CD4-positive, alpha-beta T cell treated with Interleukin-2 at 100 ng/mL for 4 hours (primary cell): ENCODE measurements around the gene LENEP.

Source experiments
- DNase-seq: peaks from one replicate; pipeline ENCODE4 v3.0.0-alpha.2; 2020; ENCODE audit warnings: low spot score

The LENEP gene

DNA sequence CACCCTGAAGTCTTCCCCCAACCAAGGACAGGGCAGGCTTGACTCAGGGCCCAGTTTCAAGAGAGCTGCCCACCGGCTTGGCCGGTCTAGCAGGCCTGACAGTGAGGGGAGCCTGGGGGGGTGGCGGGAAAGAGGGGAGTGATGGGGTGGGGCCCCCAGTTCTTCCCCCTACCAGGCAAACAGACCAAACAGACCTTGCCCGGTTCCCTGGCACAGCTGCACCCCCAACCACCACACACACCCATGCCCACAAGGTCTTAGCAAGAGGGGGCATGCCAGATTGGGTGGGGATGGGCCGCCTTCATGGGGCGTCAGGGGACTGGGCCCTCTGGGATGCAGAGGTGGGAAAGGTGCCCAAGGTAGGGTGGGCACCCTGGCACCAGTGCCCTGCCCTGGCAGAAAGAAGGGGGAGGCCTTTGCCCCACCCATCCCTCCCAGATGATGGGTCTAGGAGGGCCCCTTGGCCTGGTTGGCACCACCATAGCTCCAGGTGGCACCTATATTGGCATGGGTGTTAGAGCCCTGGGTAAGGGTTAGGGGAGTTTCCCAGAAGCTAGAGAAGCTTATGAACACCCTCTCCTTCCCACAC lies 18.1 kb downstream of the LENEP start:
- DNase-seq: no peak

DNA sequence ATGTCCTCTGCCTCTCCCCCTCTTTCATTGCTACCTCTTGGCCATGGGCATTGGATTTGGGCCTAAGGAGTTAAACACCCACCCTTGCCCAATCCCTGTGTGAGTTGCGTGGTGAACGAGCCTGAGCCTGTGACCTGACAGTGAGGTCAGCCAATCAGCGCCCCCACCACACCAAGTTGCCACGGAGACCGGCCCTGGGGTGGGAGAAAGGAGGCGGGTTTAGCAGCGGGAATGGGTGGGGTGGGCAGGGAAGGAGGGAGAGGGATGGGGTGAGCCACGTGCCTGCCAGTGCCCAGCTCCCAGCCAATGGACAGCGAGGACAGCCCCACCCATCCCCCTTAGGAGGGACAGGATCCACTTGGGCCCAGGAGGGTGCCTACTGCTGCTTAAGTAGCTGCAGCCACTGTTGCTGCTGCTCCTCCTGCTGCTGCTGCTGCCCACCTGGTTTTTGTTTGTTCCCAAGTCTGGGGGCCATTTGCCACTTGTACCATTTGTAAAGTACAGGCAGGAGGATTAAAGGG lies 18.7 kb downstream of the LENEP start:
- peak; percentile 37 for DNase-seq

DNA sequence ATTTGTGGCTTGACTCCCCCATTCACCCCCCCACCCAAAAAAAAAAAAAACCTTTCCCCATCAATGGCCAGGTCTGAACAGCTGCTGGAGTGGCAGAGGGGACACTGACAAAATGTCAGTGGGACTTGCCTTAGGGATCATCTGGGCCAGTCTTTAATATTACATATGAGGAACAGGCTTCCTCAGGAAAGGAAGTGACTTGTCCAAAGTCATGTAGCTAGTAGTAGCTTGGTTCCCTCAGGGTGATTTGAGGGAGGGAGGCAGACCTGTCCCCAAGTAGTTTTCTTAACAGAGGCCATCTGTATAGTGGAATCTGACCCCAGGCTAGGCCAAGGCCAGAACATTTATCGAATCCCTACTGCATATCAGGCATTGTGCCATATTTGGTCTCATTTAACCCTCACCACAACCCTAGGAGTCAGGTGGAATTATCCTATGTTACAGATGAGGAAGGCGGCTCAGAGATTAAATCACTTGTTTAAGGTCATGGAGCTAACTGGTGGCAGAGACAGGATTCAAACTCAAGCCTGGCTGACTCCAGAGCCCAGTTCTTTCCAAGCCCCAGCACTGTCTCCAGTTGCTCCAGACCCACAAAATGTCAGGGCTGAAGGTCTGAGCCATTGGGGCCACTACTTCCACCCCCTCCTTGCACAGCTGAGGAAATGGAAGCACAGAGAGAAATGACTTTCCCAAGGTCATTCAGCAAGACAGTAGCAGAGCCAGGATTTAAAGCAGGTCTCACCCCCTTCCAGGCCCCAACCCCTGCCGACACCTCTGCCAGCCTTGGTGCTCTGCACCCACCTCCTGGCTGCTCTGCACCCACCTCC lies 19.6 kb downstream of the LENEP start:
- no peak for DNase-seq

DNA sequence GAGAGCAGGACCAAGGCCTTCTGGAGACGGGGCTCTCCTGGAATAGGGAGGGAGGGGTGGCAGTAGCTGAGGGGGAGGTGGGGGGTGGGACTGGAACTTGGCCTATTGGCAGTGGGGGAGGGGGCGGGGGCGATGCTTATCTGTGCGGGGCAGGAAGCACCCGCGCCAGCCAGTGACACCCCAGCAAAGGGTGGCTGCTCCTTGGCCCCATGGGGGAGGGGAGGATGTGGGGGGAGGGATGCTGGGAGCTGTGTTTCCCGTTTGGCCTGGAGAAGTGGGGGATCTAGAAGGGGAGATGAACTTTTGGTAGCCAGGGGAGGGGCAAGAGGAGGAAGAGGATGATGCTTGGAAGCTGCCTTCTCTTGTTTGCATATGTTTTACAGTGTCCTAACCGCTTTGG lies 20.2 kb downstream of the LENEP start:
- peak; percentile 30 for DNase-seq

DNA sequence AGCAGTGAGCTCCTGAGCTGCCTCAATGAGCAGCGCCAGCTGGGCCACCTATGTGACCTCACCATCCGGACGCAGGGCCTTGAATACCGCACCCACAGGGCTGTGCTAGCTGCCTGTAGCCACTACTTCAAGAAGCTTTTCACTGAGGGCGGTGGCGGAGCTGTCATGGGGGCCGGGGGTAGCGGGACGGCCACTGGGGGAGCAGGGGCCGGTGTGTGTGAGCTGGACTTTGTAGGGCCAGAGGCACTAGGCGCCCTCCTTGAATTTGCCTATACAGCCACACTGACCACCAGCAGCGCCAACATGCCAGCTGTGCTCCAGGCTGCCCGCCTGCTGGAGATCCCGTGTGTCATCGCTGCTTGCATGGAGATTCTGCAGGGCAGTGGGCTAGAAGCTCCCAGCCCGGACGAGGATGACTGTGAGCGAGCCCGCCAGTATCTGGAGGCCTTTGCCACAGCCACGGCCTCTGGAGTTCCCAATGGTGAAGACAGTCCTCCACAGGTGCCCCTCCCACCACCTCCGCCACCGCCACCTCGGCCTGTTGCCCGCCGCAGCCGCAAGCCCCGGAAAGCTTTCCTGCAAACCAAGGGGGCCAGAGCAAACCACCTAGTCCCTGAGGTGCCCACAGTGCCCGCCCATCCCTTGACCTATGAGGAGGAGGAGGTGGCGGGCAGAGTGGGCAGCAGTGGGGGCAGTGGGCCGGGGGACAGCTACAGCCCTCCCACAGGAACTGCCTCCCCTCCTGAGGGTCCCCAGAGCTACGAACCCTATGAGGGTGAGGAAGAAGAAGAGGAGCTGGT lies 21.5 kb downstream of the LENEP start:
- DNase-seq: no peak

DNA sequence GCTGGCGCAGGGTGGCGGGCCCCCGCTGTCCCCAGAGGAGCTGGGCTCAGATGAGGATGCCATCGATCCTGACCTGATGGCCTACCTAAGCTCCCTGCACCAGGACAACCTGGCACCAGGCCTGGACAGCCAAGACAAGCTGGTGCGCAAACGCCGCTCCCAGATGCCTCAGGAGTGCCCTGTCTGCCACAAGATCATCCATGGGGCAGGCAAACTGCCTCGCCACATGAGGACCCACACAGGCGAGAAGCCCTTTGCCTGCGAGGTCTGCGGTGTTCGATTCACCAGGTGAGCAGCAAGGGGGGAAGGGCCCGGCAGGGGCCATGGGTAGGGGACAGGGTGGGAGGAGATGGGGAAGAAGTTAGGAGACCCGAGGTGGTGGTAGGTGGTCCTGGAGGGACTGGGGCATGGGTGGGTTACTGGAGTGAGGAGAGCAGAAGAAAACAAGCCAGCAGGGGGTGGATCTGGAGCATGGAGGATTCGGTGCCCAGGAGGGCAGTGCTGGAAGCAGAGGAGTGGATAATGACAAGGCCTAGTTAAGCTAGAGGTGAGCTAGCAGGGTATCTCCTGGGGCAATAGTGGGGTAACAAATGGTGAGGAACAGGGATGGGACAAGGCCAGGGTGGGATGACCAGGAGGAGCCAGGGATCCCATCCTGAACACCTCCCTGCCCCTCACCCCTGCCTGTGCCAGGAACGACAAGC lies 22.3 kb downstream of the LENEP start:
- DNase-seq: no peak

DNA sequence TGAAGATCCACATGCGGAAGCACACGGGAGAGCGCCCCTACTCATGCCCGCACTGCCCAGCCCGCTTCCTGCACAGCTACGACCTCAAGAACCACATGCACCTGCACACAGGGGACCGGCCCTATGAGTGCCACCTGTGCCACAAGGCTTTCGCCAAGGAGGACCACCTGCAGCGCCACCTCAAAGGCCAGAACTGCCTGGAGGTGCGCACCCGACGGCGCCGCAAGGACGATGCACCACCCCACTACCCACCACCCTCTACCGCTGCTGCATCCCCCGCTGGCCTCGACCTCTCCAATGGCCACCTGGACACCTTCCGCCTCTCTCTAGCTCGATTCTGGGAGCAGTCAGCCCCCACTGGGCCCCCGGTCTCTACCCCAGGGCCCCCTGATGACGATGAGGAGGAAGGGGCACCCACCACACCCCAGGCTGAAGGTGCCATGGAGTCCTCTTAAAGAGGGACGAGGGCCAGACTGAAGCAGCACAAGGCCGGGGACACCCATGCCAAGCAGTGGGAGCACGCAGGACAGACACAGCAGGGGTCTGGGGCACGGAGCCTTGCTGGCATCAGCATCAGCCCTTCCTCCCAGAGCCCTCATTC lies 22.9 kb downstream of the LENEP start:
- DNase-seq: no peak

DNA sequence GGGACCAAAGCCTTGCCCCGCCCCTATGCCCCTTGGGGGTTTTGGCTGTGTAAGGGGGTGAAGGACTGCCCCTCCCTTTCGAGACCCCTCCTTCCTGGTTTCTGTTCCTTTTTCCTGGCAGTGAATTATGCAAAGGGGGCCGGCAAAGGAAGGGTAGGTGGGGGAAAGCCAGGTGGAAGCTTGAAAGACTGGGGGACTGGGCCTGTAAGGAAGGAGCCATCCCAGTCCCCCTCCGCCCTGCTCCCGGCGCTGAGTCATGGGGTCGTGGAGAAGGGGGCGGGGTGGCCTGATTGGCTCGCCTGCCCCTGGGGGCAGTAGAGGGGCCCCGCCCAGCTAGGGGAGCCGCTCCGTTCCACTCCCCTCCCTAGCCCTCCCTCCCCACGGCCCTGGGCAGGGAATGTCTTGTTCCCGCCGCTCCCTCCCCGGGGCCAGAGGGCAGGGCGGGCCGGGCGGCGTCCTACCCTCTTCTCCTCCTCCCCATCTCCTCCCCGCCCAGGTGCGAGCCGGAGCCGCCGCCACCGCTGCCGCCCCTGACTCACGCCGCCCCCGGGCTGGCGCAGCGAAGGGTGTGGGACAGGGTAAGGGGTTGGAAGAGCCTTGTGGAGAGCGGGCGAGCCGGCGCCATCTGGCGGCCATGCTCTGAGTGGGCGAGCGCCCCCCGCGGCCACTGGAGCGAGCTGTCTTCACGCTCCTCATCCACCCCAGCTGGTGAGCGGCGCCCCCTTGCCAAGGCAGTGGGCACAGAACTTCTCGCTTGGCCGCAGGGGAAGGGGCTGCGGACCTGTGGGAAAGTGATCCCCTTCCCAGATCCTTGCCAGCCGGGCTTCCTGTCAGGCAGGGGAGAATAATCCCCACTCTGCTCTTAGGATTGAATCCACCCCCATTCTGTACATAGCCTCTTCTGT lies 23.9 kb downstream of the LENEP start:
- DNase-seq: peak; percentile 92

DNA sequence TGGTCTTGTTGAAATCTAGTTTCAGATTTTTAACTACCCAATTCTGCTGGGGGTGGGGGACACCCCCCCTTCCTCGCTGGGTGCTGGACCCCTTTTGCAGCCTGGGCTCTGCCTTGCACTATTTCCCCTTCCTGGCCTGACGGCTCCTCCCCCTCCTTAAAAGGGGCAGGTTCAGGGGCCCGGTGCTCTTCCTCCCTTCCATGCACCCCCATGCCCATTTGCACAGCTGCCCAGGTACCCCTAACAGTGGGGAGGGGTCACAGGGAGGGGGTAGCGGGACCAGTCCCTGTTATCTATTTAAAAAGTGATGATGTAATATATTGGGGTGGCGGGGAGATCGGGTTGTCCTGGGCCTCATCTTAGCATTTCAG lies 24.5 kb downstream of the LENEP start:
- DNase-seq: no peak

DNA sequence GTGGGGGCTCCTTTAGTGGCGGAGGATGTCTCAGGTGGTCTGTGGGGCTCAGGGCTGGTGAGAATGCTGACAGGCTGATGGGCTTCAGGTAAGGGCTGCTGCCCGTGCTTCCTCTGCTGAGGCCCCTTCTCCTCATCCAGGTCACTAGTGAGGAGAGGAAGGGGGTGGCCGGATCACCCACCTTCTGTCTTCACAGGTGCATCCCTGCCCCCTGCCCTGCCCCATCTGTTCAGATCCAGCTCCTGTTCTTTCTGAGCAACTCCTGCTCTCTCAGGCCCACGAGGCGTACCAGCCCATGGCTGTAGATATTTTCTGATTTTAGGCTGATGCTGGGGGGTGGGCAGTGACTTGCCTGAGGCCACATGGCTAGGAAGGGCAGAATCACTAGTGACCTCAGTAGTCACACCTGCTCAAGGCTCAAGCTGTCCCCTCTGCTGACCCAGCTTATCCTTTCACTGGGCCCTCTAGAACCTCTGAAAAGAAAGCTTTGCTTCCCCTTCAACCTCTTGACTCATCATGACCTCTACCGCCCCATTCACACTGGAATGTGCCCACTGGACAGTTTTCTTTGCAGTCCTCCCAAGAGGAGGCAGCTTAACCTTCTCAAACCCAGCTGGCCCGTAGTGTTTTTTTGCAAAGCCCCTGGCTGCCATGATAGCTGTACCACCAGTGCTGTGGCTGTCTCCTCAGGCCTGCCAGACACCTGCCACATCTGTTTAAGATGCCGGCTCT lies 25.4 kb downstream of the LENEP start:
- DNase-seq: no peak

DNA sequence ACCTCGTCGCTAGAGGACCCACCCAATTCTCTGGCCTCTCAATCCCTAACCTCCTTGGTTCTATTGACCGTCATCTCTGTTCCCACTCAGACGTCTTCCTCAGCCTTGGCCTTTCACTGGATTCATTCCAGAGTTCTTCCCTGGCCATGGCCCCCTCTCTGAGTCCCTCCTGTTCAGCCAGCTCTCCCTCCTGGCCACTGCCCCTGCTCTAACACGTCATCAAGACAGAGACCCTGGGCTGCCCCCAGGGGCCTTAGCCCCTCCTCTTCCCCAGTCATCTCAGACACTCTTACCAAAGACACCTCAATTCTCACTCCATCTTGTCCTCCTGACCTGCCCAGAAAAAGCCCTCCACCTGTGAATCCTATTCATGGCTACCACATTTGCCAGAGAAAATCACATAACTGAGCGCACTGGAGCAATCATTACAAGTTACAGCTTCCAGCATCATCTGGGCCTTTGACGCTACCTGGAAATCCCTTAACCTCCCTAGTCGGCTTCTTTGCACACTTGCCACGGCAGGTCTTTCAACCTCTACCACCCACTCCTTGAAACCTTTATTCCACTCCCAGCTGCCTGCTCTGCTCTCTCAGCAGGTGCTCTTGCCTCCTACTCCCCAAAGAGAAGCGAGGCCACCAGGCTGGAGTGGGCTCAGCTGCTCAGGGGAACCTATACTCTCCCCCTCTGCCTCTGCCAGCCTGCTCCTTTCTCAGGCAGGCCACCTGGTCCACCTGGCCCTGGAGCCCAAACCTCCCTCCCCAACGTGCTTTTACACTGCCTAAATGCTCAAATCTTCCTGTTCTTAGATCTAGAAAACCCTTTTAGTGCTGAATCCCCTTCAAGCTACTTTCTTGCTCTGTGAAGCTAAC lies 26.2 kb downstream of the LENEP start:
- DNase-seq: no peak

DNA sequence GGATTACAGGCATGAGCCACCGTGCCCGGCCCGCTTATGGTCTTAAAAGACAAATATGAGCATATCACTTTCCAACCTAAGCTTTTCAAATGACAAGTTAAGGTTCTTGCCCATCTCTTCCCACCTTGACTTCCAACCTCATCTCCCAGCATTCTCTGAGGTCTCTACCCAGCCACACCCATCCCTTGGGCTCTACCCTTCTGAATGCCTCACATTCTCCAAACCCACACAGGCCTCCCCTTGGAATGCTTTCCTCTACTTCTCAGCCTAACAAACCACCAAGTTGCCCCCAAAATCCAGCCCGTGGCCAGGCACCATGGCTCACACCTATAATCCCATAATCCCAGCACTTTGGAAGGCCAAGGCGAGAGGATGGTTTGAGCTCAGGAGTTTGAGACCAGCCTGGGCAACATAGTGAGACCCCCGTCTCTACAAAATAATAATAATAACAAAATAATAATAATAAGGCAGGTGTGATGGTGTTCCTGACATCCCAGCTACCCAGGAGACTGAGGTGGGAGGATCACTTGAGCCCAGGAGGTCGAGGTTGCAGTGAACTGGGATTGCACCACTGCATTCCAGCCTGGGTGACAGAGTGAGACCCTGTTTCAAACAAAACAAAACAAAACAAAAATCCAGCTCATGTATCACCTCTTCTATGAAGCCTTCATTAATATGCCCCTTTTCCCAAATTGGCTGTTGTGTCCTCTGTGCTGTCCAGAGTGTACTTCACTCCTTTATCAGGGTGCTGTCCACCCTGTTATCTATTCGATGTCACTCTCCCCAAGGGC lies 28.9 kb downstream of the LENEP start:
- DNase-seq: no peak

DNA sequence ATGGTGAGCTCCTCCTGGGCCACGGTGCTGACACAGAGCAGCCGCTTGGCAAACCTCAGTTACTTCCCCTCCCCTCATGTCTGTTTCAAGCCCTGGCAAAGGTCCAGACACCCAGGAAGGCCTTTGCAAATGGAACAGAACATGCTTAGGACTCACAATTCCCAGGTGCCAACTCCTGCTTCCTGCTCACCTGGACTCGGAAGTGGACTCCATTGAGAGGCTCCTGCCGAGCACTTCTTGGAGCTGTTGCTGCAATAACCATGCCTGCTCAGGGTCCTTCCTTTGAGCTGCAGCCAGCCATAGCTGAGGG lies 29.5 kb downstream of the LENEP start:
- DNase-seq: no peak

DNA sequence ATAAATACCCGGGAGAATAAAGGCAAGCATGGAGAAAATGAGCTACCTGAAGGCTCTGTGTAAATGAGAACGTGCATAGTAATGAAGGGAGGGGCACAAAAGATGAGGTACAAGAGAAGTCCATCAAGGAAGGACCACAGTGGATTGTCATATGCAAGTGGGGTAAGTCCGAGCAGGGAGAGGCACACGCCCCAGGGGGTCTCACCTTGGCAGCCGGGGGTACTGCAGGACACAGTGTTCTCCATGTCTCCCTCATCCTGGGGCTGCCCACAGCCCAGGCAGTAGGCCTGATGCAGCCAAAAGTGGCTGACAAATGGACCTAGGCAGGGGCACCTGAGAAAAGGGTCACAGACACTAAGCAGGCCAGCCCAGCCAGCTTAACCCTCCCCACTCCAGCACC lies 30.2 kb downstream of the LENEP start:
- no peak for DNase-seq

DNA sequence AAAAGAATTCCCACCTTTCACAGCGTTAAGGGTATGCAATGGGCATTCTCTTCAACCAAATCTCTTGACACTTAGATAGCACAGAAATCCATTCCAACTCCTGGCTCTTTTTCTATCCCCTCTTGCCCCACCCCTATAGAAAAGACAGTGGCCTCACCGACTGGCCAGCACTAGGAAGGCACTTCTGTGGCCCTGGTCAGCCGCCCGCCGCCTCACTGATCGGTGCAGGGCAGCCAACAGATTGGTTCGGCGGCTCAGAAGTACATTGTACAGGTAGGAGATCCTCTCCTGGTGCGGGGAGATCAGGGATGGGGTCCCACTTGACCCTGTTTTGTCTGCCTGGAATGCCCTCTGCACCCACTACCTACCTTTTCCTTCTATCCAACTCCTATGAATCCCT lies 30.9 kb downstream of the LENEP start:
- no peak for DNase-seq

DNA sequence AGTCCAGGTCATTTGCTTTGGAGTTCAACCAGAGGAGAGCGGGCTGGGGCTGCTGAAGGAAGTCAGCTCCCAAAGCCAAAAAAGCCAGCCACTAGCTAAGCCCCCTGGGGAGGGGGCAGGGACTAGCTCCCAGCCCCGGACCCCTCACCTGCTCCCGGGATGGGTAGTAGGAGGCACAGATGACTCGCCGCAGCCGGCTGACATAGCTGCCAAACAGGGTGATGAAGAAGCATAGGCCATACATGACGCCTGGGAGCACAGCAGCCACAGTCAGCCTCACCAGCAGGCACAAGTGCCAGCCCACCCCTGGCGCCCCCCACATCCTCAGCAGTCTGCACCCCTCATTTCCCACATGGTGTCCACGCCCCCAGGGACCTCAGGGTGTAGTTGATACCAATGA lies 32.8 kb downstream of the LENEP start:
- DNase-seq: no peak

DNA sequence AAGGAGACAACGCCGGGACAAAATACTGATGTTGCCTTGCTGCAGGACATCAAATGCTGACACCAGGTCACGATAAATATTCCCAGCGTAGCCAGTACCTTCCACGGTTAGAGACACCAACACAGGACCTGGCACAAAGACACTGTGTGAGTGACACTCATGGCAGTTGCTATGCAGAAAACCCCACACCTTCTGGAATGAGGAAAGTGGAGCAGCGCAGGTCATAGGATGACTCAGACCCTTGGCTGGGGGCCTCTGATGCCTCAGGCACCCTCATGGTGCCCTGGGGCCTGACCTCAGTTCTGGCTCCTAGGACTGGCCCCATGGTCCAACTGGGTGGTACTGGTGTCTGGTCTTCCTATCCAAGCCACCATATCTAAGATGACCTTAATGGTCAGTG lies 33.2 kb downstream of the LENEP start:
- no peak for DNase-seq

DNA sequence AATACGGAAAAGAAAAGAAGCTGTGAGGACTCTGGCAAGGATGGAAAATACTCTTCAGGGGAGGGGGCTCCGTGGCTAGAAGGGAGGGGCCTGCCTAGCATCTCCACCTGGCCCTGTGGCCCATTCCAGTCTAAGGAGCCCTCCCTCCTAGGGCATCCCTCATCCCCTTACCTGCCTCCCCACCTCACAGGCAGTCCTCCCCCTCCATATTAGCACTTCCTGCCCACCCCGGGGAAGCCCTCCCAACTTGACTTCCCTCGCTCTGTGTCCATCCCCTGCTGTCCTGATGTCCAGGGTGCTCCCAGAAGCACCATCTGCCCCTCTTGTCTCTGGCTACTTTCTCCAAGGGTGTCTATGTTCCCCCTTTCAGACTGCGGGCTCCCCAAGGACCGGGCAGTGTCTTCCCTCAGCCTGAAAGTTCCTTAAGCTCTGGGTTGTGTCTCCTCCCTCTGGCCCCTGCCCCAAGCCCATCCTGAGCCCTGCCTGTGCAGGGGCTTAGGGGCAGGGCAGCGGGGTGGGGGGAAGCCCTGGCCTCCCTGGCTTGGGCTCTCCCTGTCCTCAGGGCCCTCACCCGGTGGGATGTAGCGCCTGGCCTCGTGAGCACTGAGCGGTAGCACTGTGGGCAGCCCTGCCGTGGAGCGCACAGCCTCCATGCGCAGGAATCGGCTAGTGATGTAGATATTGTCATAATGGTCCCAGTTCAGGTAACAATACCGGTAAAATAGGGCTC lies 36.3 kb downstream of the LENEP start:
- DNase-seq: no peak
